ENCODE results near the gene DGKB.

The DGKB gene

GRCh38 chr7:14096159-14096558, 806.4 kb downstream of the DGKB start:
- no peak for DNase-seq (ENCODE audit: low spot score)

- DNase-seq (ENCODE audit: low spot score): no peak
Observed at GRCh38 chr7:14095233-14095950, 807.2 kb downstream of the DGKB start.

Measured in COLO829 (cell line).